HG03575 (cell line): Measurements from ENCODE around the gene BRMS1.
"Not testable (repeated sequence)": the region's sequence is repeated elsewhere in the genome, so short reads cannot be mapped to it uniquely, and the experiment has no call there.

ENCODE experiments used
- ATAC-seq: cut with Tn5 transposase; IDR thresholded peaks from one replicate; pipeline ENCODE4 v1.9.1; 2021; ENCODE audit not compliant: unreplicated experiment, insufficient number of reproducible peaks, low FRiP score; ENCODE audit errors: extremely low read depth

BRMS1 gene

DNA sequence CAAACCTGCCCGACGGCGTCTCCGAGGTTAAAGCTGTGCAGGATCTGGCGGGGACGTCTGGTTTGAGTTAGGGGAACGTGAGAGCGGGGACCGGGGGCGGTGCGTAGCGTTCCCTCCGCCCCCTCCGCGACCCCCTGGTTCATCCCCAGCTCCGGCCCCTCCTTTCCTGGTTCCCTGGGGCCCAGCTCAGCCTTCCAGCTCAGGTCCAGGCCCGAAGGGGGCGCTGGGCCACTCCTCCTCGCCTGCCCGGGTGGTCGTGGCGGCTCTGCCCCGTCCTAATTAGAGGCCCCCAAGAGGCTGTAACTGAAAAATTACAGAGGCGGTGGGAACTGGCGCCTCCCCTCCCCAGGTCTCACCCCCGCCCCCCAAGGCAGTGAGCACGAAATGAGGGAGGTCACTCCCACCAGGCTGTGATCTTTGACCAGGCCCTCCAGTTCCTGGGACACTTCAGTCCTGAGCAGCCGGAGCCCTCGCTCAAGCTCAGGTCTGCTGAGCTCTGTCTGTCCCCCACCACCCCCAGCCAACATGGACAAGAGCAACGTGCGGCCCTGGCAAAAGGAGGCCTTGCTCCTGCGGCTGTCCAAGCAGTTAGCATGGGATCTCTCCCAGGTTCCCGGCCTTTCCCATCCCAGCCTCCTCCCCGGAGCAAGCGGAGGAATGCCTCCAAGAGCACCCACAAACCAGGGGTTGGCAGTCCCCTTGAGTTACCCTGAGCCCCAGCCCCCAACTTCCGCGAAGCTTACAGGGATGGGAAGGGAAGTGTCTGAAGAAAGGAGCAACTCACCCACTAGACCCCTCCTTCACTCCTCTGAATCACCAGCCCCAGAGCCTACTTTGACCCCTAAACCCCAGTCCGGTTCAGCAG lies 31.4 kb downstream of the BRMS1 start:
- ATAC-seq: no peak

- no peak for ATAC-seq
Observed at GRCh38 chr11:66312549-66313320, 32.2 kb downstream of the BRMS1 start.

DNA sequence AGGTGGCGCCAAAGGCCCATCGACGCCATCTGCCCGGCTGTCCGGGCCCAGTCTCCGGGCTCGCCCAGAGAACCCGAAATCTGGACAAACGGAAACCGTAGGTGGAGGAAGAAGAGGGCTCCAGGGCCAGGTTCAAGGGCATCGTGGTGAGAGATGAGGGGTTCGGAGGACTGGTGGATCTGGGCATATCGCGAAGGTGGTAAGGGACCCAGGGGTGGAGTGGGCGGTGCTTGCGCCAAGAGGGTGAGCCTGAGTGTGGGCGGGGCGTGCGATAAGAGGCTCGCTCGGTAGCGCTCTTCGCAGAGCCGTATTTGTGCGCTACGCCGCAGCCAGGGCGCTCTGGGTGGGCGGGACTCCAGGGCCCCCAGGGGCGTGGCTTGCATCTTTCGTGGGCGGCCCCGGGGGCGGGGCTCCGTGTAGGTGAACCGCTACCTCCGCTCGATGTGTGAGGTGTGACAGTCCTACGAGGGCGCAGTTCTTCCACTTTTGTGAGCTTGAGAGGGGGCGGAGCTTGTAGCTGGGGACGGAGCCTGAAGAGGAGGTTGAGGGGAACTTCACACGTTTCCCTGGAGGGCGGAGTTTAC lies 32.8 kb downstream of the BRMS1 start:
- ATAC-seq: no peak

- ATAC-seq: no peak
Observed at GRCh38 chr11:66311470-66311964, 33.4 kb downstream of the BRMS1 start.

GRCh38 chr11:66310803-66311440 lies 34.0 kb downstream of the BRMS1 start:
- not testable (repeated sequence) for ATAC-seq

DNA sequence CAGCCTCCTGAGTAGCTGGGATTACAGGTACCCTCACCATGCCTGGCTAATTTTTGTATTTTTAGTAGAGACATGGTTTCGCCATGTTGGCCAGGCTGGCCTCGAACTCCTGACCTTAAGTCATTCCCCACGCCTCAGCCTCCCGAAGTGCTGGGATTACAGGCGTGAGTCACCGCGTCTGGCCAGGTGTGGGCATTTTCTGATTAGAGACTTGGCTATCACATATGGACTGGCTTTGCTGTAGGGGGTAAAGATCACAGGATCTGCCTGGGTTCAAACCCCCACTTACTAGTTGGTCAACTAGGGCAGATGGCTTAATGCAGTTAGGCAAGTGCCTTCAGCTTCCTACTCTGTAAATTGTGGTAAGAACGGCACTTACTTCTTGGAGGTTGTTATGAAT lies 34.6 kb downstream of the BRMS1 start:
- no peak for ATAC-seq

- ATAC-seq: no peak
Observed at GRCh38 chr11:66309475-66309874, 35.4 kb downstream of the BRMS1 start.

DNA sequence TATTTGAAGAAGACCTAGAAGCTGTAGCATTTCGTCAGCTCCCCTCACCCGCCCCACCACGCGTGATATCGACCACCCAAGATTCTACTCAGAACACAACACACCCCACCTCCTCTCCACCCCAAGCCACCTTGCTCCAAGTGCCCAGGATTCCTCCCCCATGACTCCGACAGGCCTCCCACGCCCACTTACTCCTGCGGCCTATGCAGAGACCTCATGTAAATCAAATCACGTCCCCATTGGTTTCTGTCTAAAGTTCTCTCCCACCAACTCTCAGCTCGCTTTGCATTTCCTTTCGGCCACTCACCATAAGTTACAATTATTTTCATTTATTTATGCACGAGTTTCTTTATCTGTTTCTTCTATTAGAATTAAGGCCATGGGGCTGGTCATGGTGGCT lies 42.2 kb downstream of the BRMS1 start:
- ATAC-seq: no peak

DNA sequence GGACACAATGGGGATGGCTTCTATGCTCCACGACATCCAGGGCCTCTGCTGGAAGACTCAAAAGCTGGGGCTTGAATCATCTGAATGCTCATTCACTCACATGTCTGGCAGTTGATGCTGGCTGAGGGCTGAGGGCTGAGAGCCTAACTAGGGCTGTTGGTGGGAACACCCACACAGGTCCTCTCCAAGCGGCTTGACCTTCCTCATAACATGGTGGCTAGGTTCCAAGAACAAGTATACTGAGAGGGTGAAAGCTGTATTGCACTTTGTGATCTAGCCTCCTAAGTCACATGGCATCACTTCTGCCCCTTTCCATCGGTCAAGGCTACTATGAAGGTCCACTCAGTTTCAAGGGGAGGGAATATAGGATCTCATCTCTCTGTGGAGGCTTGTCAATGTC lies 45.7 kb downstream of the BRMS1 start:
- ATAC-seq: no peak

GRCh38 chr11:66297610-66298009 lies 47.3 kb downstream of the BRMS1 start:
- ATAC-seq: no peak

GRCh38 chr11:66294626-66295620 lies 50.0 kb downstream of the BRMS1 start:
- no peak for ATAC-seq

GRCh38 chr11:66293777-66294625 lies 50.9 kb downstream of the BRMS1 start:
- no peak for ATAC-seq

DNA sequence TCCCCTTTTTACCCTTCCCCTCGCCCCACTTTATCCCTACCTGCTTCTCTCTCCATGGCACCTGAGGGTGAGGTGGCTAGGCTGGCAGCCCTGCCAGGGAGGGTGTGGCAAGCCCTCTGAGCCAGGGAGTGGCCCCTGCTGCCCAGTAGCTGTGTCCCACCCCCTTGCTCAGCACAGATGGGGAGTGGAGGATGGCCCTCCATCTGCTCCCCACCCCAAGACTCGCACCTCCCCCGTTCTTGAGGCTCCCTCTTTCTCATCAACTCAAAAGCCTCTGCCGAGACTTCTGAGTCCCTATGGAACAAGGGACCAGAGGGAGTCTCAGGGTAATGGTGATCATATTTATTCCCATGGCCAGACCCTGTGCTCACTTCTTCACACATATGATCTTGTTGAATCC lies 51.6 kb downstream of the BRMS1 start:
- no peak for ATAC-seq

DNA sequence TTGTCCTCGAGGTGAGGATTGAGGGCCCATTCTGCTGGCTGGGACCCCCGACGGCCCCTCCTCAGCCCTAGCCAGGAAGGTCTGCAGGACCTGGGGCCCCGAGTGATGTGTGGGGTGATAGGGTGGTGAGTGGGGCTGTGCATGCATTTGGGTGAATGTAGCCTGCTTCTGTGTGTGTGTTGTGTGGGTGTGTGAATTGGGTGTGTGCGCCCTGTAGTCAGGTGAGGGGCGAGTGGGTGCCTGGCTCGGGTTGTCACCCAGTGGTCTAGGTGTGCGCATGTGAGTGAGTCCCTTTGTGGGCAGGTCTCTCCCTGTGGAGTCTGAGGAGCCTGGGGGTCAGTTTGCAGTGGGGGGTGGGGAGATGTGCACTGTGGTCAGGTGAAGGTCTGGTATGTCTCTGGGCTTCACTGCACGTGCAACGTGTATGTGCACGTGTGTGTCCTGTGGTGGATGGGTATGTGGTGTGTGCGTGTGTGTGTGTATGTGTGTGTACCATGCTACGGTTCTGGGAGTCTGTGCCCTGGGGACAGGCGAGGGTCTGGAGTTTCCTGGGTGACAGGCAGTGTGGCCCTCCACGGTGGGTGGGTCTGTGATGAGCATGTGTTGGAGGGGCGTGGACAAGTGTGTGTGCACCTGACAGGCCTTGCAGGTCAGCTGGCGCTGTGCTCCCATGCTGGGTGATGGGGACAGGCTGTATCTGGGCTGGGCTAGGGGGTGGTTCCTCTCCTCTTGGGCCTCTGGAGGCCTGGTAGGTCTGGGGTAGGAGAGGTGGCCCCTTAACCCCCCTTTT lies 52.2 kb downstream of the BRMS1 start:
- no peak for ATAC-seq

DNA sequence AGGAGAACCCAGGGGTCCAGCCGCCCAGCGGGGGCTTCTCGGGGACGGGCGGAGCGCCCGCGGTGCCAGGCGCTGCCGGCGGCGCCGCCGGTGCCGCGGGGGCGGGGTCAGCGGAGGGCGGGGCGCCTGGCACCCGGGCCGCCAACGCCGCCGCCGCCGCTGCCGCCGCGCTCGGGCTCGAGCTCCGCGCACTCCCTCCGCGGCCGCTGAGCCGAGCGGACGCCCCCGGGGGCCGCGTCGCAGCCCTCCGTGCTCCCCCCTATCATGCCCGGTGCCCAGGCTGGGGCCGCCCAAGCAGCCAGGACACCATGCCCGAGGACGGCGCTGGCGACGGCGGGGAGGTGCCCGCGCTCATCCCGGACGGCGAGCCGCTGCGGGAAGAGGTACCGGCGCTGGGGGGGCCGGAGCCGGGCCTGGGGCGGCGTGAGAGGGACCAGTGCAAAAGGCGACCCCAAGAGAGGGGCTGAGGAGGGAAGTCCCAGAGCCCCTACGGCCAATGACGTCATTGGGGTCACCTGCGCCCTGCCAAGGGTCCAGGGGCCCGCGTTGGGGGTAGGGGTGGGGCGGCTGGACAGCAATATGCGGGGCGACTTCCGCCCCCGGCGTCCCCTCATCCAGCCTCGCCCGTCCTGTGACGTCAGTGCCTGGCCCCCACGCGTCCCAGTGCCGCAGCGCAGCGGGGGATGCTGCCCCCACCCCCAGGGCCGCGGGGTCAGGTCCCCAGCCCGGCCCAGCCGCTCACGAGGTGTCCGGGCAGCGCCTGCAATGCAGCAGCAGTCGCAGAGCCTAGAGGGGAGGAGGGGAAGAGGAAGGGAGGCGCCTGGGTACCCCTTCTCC lies 53.0 kb downstream of the BRMS1 start, which contains the start of gene TMEM151A:
Gene TMEM151A, plus strand, starts transcription at position 189 of the 837 bp plus-strand sequence. Its CDS starts 120 bp downstream, at position 309.
- ATAC-seq: no peak

GRCh38 chr11:66291303-66291705 lies 53.6 kb downstream of the BRMS1 start:
- no peak for ATAC-seq
